ENCODE results near the gene CRYBG2.
"Not testable (repeated sequence)": the region's sequence is repeated elsewhere in the genome, so short reads cannot be mapped to it uniquely, and the experiment has no call there.

CRYBG2 gene, protein sequence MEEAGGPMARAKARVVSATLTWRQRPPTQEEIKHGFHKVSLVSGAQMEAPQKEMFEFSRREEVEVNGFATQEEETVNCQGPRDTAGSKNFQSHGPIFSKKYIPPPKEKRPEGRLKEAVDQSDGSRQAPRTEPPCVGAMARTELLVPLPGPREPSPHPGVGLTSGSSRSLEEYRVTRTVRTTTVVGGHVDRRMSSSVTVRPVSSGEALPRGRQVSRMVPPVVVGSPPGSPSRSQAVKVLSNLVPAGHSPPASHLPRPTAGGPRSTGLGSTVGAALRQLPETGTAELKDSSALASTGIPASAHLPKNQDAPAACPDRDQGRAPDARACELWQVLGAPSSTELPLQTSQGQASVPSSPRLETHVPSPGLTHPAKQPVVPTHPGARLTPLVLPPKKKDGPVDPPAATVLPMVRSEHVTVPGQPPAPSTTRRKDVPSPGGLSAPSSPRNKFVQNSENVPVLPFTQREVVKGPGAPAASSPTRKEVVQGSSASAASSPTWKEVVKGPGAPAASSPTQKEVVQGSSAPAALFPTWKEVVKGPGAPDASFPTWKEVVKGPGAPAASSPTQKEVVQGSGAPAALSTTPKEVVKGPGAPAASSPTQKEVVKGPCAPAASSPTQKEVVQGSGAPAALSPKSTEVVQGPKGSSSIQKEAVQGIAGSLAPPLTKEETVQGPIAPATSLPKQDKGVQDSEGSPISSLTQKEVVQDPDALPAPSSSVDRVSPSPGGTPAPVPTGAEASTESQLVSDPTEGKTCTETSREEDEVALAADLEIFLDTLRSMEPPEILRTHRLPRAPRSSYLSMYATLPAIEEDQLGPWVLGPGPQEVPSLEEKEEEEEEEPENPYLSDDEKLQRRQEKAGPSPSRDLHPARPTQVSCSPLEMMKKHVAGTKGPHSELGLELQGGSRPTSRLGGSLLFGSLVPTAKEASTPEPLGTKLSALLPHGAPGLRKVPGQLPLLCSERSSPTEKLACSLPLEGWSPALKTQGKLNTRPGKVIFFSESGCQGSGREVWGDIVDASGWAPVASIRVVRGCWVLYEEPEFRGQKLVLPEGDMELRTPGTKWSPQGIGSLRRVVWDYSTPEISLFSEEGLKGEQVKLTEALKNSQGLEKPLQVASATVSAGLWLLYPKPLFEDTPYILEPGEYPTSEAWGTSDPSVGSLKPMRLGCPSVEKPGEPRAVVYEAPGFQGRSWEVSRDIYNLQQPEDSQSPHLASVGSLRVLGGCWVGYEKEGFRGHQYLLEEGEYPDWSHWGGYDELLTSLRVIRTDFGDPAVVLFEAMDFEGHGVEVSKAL (N-terminal part only)

DNA sequence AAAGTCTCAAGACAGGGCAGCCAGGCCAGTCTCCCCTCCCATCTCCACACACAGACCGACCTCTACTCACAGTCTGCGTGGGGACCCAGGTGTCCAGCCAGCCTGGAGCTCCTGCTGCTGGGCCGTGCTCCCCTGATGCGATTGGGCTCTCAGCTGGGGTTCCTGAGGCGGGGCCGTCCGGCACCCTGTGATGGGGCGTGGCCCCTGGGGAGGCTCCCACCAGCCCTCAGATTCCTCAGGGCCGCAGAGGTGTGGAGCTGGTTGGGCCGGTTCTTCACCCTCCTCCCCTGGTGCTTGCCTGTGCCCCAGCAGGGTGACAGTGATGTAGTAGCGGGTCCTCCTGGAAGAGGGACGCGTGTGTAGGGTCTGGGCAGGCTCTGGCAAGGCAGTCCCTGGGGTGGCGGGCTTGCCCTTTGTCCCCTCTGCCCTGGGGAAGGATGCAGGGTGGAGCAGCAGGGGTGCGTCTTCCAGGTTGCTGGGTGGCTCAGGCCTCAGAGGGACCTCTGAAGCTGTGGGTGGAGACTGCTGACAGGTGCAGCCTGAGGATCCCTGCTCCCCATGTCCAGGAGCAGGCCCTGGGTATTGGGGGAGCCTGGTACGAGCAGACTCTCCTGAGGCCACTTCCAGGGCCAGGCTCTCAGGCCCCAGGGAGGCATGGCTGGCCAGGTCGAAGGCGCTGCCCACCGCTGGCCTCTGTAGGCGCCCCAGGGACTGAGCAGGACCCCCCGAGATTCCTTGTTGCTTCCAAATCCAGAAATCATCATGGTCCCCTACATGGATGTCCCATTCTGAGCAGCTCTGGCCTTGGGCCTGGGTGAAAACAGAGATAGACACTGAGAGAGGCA is at the start of gene CRYBG2:
Gene CRYBG2, minus strand, starts transcription at position 155 of the 845 bp plus-strand sequence. CDS start 7,473 bp downstream, outside the sequence.
- in situ Hi-C loops (cut with HindIII; ENCODE audit: low sequenced_read_pairs) = no loop called here

DNA sequence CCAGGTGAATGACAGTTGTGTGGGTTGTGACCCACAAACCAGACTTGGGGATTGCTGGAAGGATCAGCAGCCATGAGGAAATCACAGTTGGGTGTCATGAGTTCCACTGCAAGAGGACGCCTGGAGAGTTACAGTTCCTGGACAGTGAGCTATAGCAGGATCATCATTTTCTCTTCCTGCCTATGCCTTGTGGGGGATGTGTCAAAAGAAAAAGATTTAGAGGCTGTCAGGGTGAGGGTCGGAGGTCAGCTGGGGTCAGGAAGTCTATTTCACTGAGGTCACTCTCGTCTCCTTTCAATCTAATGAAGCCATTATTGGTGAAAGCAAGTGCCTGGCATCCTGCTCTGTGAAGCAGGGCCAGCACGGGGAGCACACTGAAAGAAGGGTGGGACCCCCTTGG is 49.7 kb upstream of the CRYBG2 start:
- in situ Hi-C loops (cut with HindIII; ENCODE audit: low sequenced_read_pairs) = no loop called here

DNA sequence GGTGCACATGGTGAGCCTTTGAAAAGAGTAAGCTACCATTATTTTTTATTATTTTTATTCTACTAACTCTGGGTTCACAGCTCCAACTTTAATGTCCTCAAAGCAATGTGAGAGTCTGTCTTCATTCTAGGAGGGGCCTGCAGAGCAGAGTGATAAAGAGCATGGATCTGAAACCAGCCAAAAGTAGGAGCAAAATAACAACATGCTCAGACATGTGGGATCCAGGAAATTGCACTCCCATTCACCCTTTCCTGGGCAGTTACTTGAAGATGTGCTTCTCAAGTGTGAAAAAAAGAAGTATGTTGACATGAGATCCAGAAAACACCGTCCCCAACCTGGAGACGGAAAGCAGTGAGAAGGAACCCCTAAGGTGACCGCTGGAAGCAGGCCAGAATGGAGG is 48.0 kb upstream of the CRYBG2 start:
- in situ Hi-C loops (cut with HindIII; ENCODE audit: low sequenced_read_pairs) = no loop called here

DNA sequence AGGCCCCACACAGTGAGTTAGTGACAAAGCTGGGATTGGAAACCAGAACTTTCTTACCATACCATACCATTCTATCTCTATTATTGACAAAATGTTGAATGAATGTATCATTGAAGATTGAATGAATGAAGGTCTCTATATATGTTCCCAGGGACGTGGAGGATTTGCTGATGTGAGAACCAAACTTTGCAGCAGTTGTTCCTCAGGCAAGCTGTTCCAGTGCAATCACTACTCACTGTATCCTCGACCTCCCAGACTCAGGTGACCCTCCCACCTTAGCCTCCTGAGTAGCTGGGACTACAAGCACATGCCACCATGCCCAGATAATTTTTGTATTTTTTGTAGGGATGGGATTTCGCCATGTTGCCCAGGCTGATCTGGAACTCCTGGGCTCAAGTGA is 45.1 kb upstream of the CRYBG2 start:
- in situ Hi-C loops (cut with HindIII; ENCODE audit: low sequenced_read_pairs) = no loop called here

DNA sequence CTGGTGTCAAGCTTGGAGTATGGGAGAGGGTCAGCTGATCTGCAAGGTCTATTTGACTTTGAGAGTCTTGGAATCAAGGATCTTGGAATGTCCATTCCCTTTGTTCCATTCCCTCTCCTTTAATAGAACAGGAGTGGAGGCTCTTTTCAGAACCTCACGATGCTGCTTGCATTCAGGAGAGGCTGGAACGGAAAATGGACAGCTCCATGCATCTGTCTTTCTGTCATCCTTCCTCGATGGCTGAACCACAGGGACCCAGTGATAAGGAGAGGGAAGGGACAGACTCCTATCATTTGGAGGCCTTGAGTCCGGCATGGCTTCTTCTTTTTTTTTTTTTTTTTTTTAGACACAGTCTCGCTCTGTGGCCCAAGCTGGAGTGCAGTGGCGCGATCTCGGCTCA is 41.8 kb upstream of the CRYBG2 start:
- in situ Hi-C loops (cut with HindIII; ENCODE audit: low sequenced_read_pairs) = no loop called here

DNA sequence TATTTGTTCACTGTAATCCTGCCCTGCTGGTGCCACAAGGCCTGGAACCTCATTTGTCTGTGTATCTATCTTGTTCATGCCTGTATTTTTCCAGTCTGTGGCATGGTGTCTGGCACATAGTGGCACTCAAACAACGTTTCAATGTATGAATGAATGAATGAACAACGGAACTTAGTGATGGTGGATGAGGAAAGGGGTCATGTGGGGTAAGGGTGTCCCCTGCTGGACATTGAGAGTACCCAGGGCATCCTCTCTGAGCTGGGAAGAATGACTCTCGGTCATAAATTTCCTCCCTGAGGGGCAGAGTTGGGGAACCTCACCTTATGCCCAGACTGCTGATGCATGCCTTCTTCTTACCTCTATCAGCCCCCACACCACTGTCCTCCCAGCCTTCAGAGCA is 37.5 kb upstream of the CRYBG2 start:
- in situ Hi-C loops (cut with HindIII; ENCODE audit: low sequenced_read_pairs) = no loop called here

DNA sequence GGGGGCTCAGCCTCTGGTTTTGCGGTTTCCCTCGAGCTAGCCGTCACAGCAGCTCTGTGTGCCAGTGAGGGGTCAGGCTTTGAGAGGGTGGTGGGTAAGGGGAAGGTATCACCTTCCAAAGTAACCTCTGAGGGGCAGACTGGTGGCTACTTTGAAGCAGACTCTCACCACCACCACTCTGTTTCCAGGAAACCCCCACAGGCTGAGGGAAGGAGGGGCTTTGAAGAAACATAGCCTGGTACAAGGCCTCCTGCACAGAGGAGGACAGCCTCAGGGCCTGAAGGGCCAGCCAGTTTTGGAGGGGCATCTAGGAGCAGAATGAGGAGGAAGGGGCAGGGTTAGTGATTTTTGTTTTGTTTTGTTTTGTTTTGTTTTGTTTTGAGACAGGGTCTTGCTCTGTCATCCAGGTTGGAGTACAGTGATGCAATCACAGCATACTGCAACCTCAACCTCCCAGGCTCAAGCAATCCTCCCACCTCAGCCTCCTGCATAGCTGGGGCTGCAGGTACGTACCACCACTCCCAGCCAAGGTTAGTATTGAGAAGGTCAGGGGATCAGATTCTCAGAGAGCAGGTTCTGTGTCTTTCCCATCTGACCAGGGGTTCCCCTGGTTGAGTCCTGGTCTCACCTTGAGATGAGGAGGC is 35.8 kb upstream of the CRYBG2 start:
- in situ Hi-C loops (cut with HindIII; ENCODE audit: low sequenced_read_pairs) = no loop called here

DNA sequence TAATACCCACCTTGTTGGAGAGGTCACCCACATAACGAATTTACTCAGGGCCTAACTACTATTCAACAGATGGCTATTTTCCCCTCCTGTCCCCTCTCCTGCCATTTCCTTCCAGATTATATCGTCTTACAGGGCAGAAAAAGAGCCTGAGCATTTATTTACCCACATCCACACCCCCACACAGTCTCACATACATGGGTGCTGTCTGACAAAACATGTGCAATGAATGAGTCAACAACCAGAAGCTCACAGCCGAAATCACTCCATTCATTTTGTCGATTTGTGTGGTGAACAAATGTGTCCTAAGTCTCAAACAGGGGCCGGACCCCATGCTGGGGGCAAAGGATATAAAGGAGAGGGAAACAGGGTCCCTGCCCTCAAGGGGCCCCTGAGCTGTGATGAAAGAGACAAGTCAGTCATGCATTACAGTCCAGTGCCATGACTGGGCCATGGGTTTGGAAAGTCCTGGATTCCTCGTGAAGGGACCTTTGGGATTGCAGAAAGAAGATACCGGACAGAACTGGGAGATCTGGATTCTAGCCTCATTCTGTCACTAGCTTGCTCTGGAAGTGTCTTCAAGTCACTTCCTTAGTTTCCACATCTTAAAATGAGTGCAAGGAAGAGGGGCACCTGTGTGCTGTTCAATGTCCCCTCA is 35.0 kb upstream of the CRYBG2 start:
- in situ Hi-C loops (cut with HindIII; ENCODE audit: low sequenced_read_pairs) = no loop called here

DNA sequence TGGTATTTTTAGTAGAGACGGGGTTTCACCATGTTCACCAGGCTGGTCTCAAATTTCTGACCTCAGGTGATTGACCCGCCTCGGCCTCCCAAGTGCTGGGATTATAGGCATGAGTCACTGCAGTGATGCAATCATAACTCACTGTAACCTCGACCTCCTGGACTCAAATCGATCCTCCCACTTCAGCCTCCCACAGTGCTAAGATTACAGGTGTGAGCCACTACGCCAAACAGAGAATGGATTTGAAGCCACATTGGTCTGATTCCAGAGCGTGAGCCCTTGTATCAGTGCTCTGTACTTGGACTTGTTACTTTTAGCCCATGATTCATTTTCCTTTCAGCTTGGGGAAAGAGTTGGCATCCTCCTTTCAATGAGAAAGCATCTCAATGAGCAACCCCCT is 33.5 kb upstream of the CRYBG2 start:
- in situ Hi-C loops (cut with HindIII; ENCODE audit: low sequenced_read_pairs) = no loop called here

DNA sequence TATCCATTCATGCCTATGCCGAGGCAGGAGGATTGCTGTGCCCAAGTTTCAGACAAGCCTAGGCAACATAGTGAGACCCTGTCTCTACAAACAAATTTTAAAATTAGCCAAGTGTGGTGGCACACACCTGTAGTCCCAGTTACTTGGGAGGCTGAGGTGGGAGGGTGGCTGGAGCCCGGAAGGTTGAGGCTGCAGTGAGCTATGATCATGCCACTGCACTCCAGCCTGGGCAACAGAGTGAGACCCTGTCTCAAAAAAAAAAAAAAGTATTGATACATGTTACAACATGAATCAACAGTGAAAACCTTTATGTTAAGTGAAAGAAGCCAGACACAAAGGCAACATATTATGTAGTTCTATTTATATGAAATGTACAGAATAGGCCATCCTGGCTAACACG is 31.1 kb upstream of the CRYBG2 start:
- in situ Hi-C loops (cut with HindIII; ENCODE audit: low sequenced_read_pairs) = not testable (repeated sequence)

DNA sequence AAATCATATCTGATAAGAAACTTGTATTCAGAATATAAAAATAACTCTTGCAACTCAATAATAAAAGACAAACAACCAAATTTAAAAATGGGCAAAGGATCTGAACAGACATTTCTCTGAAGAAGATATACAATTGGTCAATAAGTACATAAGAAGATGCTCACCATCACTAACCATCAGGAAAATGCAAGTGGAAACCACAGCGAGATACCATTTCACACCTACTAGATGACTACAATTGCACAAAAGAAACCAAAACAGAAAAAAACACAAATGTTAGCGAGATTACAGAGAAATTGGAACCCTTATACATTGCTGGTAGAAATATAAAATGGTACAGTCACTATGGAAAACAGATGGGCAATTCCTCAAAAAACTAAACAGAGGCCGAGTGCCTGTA is 30.1 kb upstream of the CRYBG2 start:
- in situ Hi-C loops (cut with HindIII; ENCODE audit: low sequenced_read_pairs) = no loop called here

DNA sequence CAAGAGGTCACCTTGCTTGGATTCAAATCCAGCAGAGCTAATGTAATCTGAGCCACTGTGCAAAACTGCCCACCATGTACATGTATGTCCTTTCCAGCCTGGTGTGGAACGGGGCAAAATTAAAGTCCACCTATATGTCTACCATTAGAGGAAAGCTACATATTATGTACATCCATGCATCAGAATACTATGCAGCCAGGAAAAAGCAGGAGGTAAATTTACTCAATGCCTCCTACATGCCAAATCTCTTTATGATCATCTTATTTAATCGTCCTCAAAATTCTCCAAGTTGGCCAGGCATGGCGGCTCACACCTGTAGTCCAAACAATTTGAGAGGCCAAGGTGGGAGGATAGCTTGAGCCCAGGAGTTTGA is 24.9 kb upstream of the CRYBG2 start:
- in situ Hi-C loops (cut with HindIII; ENCODE audit: low sequenced_read_pairs) = no loop called here

DNA sequence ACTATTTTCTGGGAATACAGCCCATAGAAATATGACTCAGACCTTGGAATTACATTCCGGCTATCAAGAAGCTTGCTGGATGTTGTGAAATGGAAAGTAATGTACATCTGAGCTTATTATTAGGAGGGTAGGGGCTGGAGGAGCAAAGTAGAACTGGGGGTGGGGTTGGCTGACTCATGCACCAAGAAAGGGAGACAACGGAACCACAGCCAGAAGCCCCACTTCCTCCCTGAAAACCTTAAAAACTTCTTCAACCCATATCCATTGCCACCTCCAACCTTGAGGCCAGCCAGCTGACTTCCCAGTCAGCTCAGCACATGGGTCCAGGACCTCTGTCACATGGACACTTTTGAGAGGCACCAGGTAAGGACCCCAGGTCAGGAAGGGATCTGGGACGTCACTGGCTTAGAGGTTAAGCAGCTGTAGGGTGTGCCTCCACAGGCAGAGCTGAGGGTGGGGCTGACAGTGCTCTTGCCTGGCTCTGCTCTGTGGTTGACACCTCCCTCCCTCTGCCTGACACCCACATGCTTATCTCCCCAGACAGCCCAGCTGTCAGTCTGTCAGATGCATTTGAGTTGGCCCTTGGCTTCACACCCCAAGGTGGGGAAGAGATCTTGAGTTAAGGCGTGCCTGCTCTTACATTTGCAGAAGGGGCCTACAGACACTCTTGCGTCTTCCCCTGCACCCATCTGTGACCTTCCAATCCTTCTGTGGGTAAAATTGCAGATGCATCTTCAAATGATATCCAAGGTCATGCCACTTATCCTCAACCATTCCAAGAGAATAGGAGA is 24.4 kb upstream of the CRYBG2 start:
- in situ Hi-C loops (cut with HindIII; ENCODE audit: low sequenced_read_pairs) = no loop called here

DNA sequence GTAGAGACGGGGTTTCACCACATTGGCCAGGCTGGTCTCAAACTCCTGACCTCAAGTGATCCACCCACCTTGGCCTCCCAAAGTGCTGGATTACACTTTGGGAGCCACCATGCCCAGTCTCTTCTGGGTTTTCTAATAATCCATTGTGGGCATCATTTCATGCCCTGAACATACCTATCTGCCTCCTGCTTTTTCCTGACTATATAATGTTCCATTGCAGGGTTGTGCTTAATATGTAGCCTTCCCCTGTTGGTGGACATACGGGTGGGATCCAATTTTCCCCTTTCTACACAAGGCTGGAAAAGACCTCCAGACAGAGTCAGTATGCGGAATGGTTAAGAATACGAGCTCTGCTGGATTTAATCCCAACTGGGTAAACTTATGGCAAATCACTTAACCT is 22.1 kb upstream of the CRYBG2 start:
- in situ Hi-C loops (cut with HindIII; ENCODE audit: low sequenced_read_pairs) = no loop called here

DNA sequence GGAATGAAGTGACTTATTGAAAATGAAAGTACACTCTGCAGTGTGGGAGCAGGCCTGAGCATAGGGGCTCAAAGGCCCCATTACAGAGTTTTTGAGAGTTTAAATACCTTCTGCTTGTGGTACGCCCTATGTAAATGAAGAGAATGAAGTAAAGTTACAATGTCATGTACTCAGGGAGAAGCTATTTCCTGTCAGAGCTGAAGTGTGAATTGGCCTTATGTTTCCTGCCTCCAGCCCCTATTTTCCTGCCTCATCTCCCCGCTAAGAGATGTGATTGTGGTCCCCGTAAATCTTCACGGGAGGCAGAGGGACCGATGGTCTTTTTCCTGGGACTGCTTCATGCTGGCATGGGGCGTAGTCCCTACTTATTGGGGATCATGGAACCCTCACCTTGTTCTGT is 21.2 kb upstream of the CRYBG2 start:
- in situ Hi-C loops (cut with HindIII; ENCODE audit: low sequenced_read_pairs) = no loop called here

DNA sequence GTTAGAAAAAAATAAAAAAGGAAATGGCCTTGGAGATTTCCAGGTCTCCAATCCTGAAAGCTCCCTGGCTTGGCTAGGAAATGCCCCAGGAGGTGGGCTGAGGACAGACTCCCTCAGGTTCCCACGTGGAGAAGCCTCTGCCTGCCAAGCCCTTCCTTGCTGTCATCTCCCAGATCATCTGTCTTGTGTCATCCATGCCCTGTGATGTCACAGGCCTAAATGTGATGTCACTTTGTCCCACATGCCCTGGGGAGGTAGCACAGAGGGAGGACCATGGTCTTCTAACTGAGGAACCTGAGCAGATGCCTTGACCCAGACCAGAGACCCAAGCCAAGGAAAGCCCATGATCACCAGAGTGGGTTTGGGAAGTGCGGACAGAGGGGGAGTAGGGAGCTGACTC is 20.4 kb upstream of the CRYBG2 start:
- in situ Hi-C loops (cut with HindIII; ENCODE audit: low sequenced_read_pairs) = not testable (repeated sequence)

DNA sequence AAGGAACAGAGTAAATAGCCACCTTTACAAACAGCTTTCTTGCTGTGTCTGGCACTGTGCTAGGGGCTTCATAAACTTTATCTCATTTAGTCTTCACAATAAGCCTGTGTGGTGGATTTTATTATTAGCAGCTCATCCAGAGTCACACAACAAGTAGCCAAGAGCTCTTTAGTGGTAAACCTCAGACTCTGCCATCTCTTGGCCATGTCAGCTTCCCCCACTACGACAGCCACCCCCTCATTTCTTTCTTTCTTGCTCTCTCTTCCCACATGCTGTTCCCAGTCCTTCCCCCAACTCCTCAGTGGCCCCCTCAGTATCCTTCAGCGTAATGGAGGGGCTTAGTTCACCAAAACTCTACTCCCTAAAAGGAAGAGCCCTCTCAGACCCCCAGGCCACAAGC is 19.9 kb upstream of the CRYBG2 start:
- in situ Hi-C loops (cut with HindIII; ENCODE audit: low sequenced_read_pairs) = no loop called here

DNA sequence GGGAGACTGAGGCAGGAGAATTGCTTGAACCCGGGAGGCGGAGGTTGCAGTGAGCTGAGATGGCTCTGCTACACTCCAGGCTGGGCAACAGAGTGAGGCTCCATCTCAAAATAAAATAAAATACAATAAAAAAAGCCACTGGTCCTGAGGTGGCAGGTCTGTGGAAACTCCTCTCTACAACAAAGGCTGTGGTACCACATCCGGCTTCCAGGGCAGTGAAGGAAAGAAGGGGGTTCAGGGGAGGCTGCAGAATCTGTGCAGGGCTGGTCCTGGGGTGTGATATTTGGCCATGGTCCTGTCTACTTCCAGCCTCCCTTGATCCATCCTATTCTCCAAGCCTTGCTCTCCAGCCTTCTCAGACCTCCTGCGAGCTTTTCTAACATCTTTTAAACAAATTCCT is 19.4 kb upstream of the CRYBG2 start:
- in situ Hi-C loops (cut with HindIII; ENCODE audit: low sequenced_read_pairs) = no loop called here

DNA sequence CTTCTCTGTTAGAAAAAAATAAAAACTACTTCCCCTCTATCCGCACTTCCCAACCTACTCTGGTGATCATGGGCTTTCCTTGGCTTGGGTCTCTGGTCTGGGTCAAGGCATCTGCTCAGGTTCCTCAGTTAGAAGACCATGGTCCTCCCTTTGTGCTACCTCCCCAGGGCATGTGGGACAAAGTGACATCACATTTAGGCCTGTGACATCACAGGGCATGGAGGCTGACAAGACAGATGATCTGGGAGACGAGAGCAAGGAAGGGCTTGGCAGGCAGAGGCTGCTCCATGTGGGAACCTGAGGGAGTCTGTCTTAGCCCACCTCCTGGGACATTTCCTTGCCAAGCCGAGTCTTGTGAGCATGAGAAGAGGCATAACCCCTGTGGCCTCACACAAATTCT is 18.7 kb upstream of the CRYBG2 start, which contains the start of gene ZNF683:
Gene ZNF683, minus strand, starts transcription at position 140 of the 400 bp plus-strand sequence. CDS start 4,179 bp downstream, outside the sequence.
- in situ Hi-C loops (cut with HindIII; ENCODE audit: low sequenced_read_pairs) = not testable (repeated sequence)

All from endothelial cell of hepatic sinusoid (primary cell).